Caco-2 (cell line): Measurements from ENCODE around the gene NAALADL2. TPM values are rescaled to one million over a fixed set of nuclear protein-coding genes. Genes with fewer than 3 reads are reported as not detected.

Source experiments
- BruUV-seq: library from RNA; stranded (reverse); fragments of 400-500 nt; replicated peaks from 2 replicates; lab custom pipeline; 2021; lab: Mats Ljungman, UMichigan
- CTCF ChIA-PET: fragments of 300-600 bp; sonication (Branson Sonifier 250); formaldehyde crosslinking; loops from one replicate; lab custom pipeline; 2022; ENCODE audit warnings: antibody characterized with exemption; lab: Charles Lee
- POLR2A ChIA-PET: fragments of 300-600 bp; sonication (Branson Sonifier 250); formaldehyde crosslinking; loops from one replicate; lab custom pipeline; 2022; ENCODE audit warnings: antibody characterized with exemption; lab: Charles Lee
- DNase-seq, 2 experiments: peaks; one replicate each; pipeline versions ENCODE4 v3.0.0 to v3.0.0-alpha.2; 2020 to 2022
- H3K27me3 ChIP-seq: replicated peaks from 2 replicates; pipeline ENCODE4 v1.6.0; 2011; ENCODE audit warnings: low read length; ENCODE audit not compliant: control insufficient read depth, insufficient read depth
- H3K36me3 ChIP-seq: 2 replicates; pipeline ENCODE4 v1.5.1; 2011; ENCODE audit warnings: low read length; ENCODE audit not compliant: control insufficient read depth, insufficient read depth
- H3K4me1 ChIP-seq: fragments of 250-450 bp; sonication (Bioruptor Pico); 2 replicates; pipeline ENCODE4 v1.5.1; 2020; ENCODE audit warnings: mild to moderate bottlenecking
- H3K4me3 ChIP-seq: 2 replicates; pipeline ENCODE4 v1.5.1; 2011; ENCODE audit warnings: low read depth, mild to moderate bottlenecking, control low read depth, low read length
- H3K9me3 ChIP-seq: fragments of 250-450 bp; sonication (Bioruptor Pico); 2 replicates; pipeline ENCODE4 v1.5.1; 2020; ENCODE audit warnings: mild to moderate bottlenecking, moderate library complexity
- H3K27ac Mint-ChIP-seq: one replicate; pipeline ENCODE4 v1.8.0; 2022; ENCODE audit warnings: mixed read lengths; ENCODE audit not compliant: unreplicated experiment
- H3K27me3 Mint-ChIP-seq: one replicate; pipeline ENCODE4 v1.8.0; 2022; ENCODE audit warnings: mixed read lengths; ENCODE audit not compliant: insufficient read depth, unreplicated experiment
- H3K36me3 Mint-ChIP-seq: one replicate; pipeline ENCODE4 v1.8.0; 2022; ENCODE audit warnings: mild to moderate bottlenecking, mixed read lengths; ENCODE audit not compliant: insufficient read depth, unreplicated experiment
- H3K4me1 Mint-ChIP-seq: one replicate; pipeline ENCODE4 v1.8.0; 2022; ENCODE audit warnings: low read depth, mixed read lengths; ENCODE audit not compliant: unreplicated experiment
- H3K4me3 Mint-ChIP-seq: one replicate; pipeline ENCODE4 v1.8.0; 2022; ENCODE audit warnings: mild to moderate bottlenecking, moderate library complexity, mixed read lengths; ENCODE audit not compliant: unreplicated experiment
- H3K9me3 Mint-ChIP-seq: one replicate; pipeline ENCODE4 v1.8.0; 2022; ENCODE audit warnings: mixed read lengths; ENCODE audit not compliant: unreplicated experiment
- CTCF ChIP-seq, 2 experiments: fragments of 200-600 bp in 1 of 2; IDR thresholded peaks; 1 replicate in 1 of 2; 2 replicates in 1 of 2; pipeline versions ENCODE4 v1.5.1 to v1.8.0; 2011 to 2022; ENCODE audit warnings: antibody characterized with exemption in 1 of 2, control low read depth in 1 of 2, inconsistent platforms in 1 of 2, low read depth in 1 of 2, low read length in 1 of 2, mild to moderate bottlenecking in 1 of 2, moderate library complexity in 1 of 2; ENCODE audit not compliant: insufficient read depth in 1 of 2, severe bottlenecking in 1 of 2, unreplicated experiment in 1 of 2
- intact Hi-C: fragments of 100-400 bp; cut with micrococcal nuclease; formaldehyde crosslinking; loops from one replicate; pipeline ENCODE4 v1.10.0; 2022; ENCODE audit not compliant: unreplicated experiment
- total RNA-seq: library from RNA; stranded (reverse); gene quantifications from 2 replicates; pipeline ENCODE4 v1.2.3, GENCODE V29; 2022

Gene NAALADL2
- total RNA-seq, 1 experiment from 2014 or later = 4.4 TPM

GRCh38 chr3:175005193-175005592 lies 146.1 kb downstream of the NAALADL2 start:
- no peaks in the 10 kb centered on the region for H3K27me3 Mint-ChIP-seq
- H3K4me3 Mint-ChIP-seq = no peak overlapping the region
- H3K4me1 Mint-ChIP-seq = no peaks in the 10 kb centered on the region
- no peaks in the 10 kb centered on the region for H3K9me3 ChIP-seq
- intact Hi-C loops = no loop called here
- H3K9me3 Mint-ChIP-seq = no peaks in the 10 kb centered on the region
- H3K27me3 ChIP-seq = no peaks in the 10 kb centered on the region
- DNase-seq = no peak
- H3K27ac Mint-ChIP-seq = no peak overlapping the region
- no peak overlapping the region for H3K4me3 ChIP-seq
- H3K36me3 Mint-ChIP-seq = no peaks in the 10 kb centered on the region
- BruUV-seq = no TSS peak
- H3K36me3 ChIP-seq = no peaks in the 10 kb centered on the region
- ChIA-PET CTCF (no interaction called here), POLR2A (no interaction called here)
- H3K4me1 ChIP-seq = no peaks in the 10 kb centered on the region
- no peak for TF ChIP-seq CTCF (IDR thresholded peaks at IDR 0.05; ENCODE audit: insufficient read depth in 1 of 2, low read depth in 1 of 2, low read length in 1 of 2, severe bottlenecking in 1 of 2, unreplicated experiment in 1 of 2)

- no peaks in the 10 kb centered on the region for H3K4me1 ChIP-seq
- DNase-seq = no peak
- no peaks in the 10 kb centered on the region for H3K9me3 ChIP-seq
- H3K27me3 ChIP-seq = no peaks in the 10 kb centered on the region
- H3K27me3 Mint-ChIP-seq = no peaks in the 10 kb centered on the region
- no peaks in the 10 kb centered on the region for H3K4me1 Mint-ChIP-seq
- H3K27ac Mint-ChIP-seq = no peak overlapping the region
- no TSS peak for BruUV-seq
- H3K4me3 Mint-ChIP-seq = no peak overlapping the region
- no peak for TF ChIP-seq CTCF (IDR thresholded peaks at IDR 0.05; ENCODE audit: insufficient read depth in 1 of 2, low read depth in 1 of 2, low read length in 1 of 2, severe bottlenecking in 1 of 2, unreplicated experiment in 1 of 2)
- H3K36me3 ChIP-seq = no peaks in the 10 kb centered on the region
- no peaks in the 10 kb centered on the region for H3K9me3 Mint-ChIP-seq
- no peaks in the 10 kb centered on the region for H3K36me3 Mint-ChIP-seq
- H3K4me3 ChIP-seq = no peak overlapping the region
- intact Hi-C loops = no loop called here
- ChIA-PET CTCF (no interaction called here), POLR2A (no interaction called here)
These were observed 146.7 kb downstream of the NAALADL2 start for GRCh38 chr3:175005881-175006280.

GRCh38 chr3:175007306-175007705 lies 148.2 kb downstream of the NAALADL2 start:
- Histone ChIP-seq H3K27me3 (no peaks in the 10 kb centered on the region), H3K4me1 (no peaks in the 10 kb centered on the region), H3K36me3 (no peaks in the 10 kb centered on the region), H3K4me3 (no peak overlapping the region), H3K9me3 (no peaks in the 10 kb centered on the region)
- intact Hi-C loops = no loop called here
- TF ChIP-seq CTCF (IDR thresholded peaks at IDR 0.05; ENCODE audit: insufficient read depth in 1 of 2, low read depth in 1 of 2, low read length in 1 of 2, severe bottlenecking in 1 of 2, unreplicated experiment in 1 of 2) = no peak
- no peaks in the 10 kb centered on the region for H3K9me3 Mint-ChIP-seq
- no peaks in the 10 kb centered on the region for H3K27me3 Mint-ChIP-seq
- POLR2A ChIA-PET = no interaction called here
- no peak overlapping the region for H3K27ac Mint-ChIP-seq
- H3K36me3 Mint-ChIP-seq = no peaks in the 10 kb centered on the region
- H3K4me3 Mint-ChIP-seq = no peak overlapping the region
- DNase-seq = no peak
- CTCF ChIA-PET = interaction anchor here (0.6 kb wide), 1 partner anchor 696 kb away, joined by 3 read pairs; no protein-coding TSS in a partner anchor
- H3K4me1 Mint-ChIP-seq = no peaks in the 10 kb centered on the region
- BruUV-seq = no TSS peak
